Nucleus accumbens (tissue), 56 donors: ENCODE data around the gene CYP27C1.
"Not testable (repeated sequence)": the region's sequence is repeated elsewhere in the genome, so short reads cannot be mapped to it uniquely, and the experiment has no call there.

Experiments
- DNase-seq, 56 donors: peaks; one replicate each; lab custom pipeline; 2025; lab: John Stamatoyannopoulos, UW

CYP27C1 gene, protein sequence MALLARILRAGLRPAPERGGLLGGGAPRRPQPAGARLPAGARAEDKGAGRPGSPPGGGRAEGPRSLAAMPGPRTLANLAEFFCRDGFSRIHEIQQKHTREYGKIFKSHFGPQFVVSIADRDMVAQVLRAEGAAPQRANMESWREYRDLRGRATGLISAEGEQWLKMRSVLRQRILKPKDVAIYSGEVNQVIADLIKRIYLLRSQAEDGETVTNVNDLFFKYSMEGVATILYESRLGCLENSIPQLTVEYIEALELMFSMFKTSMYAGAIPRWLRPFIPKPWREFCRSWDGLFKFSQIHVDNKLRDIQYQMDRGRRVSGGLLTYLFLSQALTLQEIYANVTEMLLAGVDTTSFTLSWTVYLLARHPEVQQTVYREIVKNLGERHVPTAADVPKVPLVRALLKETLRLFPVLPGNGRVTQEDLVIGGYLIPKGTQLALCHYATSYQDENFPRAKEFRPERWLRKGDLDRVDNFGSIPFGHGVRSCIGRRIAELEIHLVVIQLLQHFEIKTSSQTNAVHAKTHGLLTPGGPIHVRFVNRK

DNA sequence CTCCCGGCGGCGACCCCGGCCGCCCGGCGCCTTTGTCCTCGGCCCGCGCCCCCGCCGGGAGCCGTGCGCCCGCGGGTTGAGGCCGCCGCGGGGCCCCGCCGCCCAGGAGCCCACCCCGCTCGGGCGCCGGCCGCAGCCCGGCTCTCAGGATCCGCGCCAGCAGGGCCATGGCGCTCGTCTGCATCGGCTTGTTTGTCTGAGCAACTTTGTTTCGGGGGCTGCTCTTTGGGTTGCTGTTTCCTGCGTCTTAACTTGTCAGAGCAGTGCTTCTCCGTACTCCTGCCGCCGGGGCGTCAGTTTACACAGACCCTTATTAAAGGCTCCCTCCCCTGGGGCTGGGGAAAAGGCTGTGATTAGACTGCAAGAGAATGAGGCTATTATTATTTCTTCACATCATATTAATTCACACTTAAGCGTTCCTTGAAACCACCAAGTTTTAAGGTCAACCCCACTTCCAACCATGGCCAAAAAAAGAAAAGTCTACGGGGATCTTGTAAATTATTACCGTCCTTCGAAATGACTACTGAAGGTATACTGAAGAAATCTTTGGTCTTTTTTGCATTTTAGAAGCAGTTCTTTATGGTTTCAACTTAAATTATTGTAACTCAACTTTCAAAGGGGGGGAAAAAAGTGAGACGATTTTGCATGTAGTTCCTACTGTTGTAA is at the start of gene CYP27C1:
TSS of gene CYP27C1 (minus strand) at position 198 of the 666 bp plus-strand sequence. CDS start at position 169, 29 bp downstream.
- DNase-seq: no peak

DNA sequence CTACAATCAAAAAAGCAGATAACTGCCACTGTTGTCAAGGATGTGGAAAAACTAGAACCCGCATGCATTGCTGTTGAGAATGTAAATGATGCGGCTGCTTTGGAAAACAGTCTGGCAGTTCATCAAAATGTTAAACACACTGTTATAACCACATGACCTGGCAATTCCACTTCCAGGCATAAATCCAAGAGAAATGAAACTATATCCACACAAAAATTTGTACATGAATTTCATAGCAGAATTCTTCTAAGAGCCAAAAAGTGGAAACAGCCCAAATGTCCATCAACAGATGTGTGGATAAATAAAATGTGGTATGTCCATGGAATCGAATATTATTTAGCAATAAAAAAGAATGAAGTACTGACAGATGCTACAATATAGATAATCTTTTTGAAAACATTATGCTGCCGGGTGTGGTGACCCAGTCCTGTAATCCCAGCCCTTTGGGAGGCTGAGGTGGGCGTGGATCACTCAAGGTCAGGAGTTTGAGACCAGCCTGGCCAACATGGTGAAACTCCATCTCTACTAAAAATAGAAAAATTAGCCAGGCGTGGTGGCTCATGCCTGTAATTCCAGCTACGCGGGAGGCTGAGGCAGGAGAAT is 41.8 kb upstream of the CYP27C1 start:
- no peak for DNase-seq

DNA sequence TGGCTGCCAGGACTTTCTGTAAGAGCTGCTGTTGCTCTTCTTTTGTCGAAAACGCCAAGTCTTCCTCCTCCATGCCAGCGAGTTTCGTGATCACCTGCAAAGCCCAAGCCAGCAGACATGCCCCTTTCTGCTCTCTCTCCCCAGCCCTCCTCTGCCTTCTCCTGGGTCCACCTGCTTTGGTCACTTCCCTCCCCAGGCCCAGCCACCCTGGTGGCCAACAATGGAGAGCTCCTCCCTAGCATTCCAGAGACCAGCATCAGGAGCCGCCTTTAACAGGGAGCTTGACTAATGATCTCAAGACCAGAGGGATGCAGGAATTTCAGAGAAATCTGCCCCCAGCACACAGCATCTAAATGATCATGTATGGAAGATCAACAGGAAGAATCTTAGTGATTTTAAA is 39.3 kb upstream of the CYP27C1 start:
- DNase-seq: no peak

DNA sequence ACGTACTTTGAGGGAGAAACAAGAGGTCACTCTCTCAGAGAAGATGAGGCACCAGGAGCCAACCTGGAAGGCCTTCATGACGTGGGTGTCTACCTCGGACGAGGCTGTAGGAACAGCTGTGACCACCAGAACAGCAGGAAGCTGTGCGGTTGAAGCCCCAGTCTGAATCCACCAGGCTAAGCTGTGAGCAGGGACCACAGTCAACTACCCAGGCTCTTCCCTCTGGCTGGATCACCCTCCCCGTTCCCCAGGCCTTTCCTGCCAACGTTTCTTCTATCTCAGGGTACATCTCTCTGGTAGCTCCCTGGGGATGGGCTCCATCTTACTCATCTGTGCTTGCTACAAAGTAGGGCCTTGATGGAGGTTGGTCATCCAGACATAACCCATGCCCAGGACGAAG is 36.8 kb upstream of the CYP27C1 start:
- DNase-seq: no peak

DNA sequence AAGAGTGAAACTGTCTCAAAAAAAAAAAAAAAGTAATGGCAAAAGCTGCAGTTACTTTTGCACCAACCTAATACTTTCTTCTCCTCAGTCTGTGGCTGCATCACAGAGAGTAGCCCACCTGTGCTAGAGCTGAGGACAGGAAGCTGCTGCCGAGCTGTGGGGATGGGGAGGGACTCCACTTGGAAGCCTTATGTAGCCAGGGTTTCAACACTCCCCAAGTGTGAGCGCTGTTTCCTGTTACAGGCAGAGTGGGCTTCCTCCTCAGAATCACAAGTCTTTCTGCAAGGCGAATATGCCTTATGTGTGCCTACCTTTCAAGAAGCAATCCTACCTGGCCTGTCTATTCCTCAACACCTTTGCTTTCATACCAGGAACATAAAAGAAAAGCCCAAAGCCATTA is 36.3 kb upstream of the CYP27C1 start:
- DNase-seq: no peak

DNA sequence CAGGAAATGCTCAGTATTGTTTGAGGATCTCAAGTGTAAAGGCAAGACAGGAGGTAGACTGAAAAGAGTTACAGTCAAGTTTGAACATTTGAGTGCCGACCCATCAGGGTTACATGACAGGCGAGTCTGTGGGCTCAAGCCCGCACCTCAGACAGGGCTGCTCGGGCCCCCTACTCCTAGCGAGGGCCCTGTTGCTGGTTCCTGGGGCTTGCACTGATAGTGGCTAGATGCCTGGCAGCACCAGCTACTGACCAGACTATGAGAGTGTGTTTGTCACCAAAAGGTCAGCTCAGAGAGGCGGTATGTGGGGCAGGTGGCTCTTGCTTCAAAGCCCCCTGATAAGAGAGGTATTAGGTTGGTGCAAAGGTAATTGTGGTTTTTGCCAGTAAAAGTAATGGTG is 35.6 kb upstream of the CYP27C1 start:
- no peak for DNase-seq

DNA sequence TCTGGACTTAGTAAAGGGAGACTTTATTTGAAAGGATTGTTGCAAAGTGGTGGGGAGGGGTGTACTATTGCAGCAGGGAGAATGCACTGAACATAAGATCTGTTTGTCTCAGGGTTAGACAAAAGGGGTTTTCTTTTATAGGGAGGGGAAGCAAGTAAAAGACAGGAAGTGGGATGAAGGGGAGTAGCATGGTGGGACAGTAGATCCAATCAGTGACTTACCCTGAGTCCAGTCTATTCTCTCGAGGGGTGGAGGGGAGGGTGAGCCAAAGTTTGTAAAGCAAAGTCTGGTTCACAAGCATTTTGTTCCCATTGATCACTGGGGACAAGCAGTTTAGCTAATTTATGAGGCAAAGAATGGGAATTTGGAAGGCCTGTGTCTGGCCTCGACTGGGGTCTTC is 35.0 kb upstream of the CYP27C1 start:
- DNase-seq: no peak

DNA sequence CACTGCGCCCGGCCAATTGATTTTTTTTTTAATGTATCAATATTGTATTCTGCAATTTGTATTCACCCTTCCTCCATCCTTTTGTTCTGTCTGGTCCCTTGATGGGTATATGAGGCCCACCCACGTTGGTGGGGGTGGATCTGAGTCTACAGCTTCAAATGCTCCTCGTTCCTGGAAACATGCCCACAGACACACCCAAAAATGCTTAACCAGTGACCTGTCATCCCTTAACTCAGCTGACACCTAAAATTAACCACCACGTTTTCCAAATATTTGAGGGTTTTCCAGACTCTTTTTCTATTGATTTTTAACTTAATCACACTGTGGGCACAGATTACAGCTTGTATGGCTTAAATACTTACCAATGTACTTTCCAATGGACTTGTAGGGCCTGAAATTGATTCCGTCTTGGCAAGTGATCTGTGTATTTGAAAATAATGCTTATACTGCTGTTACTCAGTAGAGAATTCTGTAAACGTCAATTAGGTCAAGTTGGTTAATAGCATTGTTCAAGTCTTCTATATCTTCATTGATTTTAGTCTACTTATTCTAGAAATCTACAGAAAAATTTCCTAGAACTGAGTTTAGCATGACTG is 34.4 kb upstream of the CYP27C1 start:
- no peak for DNase-seq

DNA sequence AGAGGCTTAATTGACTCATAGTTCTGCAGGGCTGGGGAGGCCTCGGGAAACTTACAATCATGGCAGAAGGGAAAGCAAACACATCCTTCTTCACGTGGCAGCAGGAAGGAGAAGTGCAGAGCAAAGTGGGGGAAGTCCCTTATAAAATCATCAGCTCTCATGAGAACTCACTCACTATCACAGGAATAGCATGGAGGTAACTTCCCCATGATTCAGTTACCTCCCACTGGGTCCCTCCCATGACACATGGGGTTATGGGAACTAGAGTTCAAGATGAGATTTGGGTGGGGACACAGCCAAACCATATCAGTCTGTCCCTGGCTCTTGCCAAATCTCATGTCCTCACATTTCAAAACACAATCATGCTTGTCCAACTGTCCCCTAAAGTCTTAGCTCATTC is 21.1 kb upstream of the CYP27C1 start:
- not testable (repeated sequence) for DNase-seq

DNA sequence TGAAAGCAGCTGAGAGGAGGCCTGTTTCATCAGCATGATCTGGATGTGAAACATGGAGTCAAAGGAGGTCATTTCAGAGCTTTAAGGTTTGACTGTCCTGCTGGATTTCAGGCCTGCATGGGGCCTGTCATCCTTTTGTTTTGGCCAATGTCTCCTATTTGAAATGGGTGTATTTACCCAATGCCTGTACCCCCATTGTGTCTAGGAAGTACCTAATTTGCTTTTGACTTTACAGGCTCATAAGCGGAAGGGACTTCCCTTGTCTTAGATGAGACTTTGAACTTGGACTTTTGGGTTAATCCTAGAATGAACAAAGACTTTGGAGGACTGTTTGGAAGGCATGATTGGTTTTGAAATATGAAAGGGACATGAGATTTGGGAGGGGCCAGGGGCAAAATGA is 19.3 kb upstream of the CYP27C1 start:
- DNase-seq: no peak

DNA sequence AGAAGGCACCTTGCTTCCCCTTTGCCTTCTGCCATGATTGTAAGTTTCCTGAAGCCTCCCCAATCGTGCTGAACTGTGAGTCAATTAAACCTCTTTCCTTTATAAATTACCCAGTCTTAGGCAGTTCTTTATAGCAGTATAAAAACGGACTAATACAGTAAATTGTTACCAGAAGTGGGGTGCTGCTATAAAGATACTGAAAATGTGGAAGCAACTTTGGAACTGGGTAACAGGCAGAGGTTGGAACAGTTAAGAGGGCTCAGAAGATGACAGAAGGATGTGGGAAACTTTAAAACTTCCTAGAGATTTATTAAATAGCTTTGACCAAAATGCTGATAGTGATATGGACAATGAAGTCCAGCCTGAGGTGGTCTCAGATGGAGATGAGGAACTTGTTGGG is 17.7 kb upstream of the CYP27C1 start:
- not testable (repeated sequence) for DNase-seq

DNA sequence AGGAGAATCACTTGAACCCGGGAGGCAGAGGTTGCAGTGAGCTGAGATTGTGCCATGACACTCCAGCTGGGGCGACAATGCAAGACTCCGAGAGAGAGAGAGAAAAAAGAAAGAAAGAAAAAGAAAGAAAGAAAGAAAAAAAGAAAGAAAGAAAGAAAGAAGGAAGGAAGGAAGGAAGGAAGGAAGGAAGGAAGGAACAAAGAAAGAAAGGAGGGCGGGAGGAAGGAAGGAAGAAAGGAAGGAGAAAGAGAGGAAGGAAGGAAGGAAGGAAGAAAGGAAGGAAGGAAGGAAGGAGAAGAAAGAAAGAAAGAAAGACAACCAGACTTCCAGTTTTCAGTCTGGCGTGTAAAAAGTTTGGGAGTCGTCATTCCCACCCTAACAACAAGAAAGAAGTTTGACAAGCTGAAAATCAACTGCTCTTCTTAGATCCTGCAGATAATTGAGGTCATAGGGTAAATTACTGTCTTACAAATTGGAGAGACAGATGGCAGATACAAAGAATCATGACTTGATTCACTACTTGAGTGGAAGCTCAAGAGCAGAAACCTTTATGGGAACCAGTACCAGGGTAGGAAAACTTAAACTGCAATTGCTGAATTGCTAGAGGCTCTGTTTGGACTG is 15.1 kb upstream of the CYP27C1 start:
- no peak for DNase-seq

DNA sequence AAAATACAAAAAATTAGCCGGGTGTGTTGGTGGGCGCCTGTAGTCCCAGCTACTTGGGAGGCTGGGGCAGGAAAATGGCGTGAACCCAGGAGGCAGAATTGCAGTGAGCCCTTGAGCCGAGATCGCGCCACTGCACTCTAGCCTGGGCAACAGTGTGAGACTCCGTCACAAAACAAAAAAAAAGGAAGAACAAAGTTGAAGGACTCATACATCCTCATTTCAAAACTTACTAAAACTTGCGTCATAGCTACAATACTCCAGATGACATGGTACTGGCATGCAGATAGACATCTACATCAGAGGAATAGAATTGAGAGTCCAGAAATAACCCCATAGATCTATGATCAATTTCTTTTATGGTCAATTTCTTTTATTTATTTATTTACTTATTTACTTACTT is 13.6 kb upstream of the CYP27C1 start:
- DNase-seq: no peak

DNA sequence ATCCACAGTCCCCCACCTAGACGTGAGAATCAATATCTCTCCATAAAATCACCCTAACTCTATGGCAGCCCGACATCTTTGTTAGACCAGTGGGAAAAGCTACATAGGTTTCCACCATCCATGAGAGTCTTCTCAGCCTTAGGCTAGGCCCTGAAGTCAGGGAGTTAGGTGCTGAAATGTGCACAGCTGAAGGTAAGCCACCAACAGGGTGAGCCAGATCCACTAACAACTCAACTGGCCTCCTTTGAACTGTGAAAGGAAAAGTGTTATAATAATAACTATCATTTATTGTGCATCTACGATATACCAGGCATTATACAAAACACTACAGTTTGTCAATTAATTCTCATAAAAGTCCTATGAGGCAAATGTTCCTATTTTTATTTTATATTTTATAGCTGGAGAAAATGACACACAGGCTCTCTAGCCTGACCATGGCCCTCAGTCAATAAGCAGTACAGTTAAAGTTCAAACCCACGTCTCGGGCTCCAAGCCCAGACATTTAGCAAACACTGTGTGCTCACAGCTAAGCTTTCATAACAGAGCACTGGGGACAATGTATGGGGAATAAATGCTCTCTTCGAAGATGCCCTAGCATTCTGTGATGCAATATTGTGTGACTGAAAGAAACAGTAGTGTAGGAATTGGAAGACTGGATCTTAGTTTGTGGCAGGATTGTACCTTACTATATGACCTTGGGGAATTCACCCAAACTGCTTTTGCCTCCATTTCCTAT is 11.2 kb upstream of the CYP27C1 start:
- DNase-seq: no peak

DNA sequence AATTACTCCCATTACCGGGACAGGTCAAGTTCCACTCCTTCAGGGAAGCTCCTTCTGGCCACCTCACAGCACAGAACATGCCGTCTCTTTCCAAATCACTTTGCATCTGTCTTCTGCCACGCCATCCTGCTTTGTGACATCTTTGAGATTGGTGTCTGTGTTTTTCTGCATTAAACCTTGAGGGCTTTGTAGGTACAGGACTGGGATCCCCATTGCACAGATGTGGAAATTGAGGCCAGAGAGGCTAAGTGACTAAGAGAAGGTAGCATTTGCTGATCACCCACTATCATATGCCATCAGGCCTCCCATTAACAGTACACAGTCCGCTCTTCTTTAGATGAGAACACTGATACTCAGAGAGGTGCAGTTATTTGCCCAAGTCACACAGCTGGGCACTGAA is 9.5 kb upstream of the CYP27C1 start:
- DNase-seq: no peak

DNA sequence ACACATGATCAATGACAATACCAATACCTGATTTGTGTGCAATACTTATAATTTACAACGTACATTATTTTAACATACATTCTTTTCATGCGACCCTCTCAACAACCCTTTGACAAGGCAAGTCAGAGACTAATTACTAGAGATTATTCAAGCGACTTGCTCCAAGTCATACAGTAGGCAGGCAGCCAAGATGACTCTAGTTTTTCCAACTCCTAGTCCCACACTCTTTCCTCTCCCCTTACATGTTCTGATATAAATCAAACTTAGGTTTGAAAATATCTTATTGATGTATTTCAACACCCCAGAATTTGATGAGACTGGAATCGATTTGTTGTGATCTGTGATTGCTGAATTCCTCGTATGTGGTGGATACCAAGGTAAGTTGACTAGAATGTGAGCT is 8.0 kb upstream of the CYP27C1 start:
- no peak for DNase-seq

DNA sequence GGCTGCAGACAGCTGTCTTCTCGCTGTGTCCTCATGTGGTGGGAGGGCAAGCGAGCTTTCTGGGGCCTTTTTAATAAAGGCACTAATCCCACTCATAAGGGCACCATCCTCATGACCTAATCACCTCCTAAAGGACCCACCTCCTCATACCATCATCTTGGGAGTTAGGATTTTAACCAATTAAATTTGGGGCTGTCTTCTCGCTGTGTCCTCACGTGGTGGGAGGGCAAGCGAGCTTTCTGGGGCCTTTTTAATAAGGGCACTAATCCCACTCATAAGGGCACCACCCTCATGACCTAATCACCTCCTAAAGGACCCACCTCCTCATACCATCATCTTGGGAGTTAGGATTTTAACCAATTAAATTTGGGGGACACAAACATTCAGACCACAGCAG is 7.2 kb upstream of the CYP27C1 start:
- DNase-seq: not testable (repeated sequence)

DNA sequence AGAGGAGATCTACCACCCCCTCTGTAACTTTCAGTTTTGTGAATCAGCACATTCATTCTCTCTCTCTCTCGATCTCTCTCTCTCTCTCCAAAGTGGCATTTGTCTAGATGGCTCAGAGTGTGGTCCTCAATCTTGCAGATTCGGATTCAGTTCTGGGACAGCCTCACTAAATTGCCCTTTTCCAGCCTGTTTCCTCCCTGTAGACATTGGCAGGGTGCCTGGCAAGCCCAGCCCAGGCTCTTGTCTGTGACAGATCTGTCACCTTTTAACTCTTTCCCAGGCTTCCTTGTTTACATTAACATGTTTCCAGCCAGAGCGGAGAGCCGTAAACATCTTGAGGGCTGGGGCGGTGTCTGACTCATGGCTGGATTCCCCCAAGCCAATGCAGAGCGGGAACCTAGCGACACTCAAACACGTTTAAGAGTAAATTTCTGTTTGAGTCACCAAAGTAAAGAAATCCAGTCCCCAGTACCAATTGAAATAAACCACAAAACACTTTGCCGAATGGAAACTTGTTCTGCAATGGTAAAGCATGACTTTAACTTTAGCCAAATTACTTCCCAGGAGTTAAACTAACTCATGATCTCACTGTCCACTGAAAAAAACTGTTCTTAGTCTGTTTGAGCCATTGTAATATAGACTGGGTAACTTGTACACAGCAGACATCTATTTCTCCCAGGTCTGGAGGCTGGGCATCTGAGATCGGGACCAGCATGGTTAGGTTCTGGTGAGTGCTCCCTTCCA is 6.6 kb upstream of the CYP27C1 start:
- no peak for DNase-seq

DNA sequence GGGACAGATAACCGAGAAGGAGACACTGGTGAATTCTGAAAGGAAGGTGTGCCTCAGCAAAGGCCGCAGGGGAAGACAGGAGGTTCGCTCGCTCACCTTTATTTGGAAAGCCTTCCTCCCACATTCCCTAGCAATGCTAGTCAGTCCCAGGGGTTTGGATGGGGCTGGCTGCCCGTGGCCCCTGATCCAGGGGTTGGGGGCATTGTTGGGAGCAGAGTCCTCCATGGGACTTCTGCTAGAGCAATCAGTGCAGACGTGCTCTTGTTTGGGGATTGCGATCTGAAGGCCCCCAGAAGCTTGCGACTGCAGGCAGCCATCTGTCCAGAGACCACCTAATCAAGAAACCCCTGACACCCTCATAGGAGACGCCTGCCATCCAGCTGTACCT is 6.0 kb upstream of the CYP27C1 start:
- no peak for DNase-seq
